COLO668 (cell line): ENCODE measurements around the gene KIAA0040.

ENCODE experiments used
- DNase-seq: peaks from one replicate; lab custom pipeline; 2025; ENCODE audit not compliant: unreplicated experiment; lab: John Stamatoyannopoulos, UW

KIAA0040 gene

GRCh38 chr1:175203570-175204068, 11.0 kb upstream of the KIAA0040 start:
- DNase-seq = no peak

DNA sequence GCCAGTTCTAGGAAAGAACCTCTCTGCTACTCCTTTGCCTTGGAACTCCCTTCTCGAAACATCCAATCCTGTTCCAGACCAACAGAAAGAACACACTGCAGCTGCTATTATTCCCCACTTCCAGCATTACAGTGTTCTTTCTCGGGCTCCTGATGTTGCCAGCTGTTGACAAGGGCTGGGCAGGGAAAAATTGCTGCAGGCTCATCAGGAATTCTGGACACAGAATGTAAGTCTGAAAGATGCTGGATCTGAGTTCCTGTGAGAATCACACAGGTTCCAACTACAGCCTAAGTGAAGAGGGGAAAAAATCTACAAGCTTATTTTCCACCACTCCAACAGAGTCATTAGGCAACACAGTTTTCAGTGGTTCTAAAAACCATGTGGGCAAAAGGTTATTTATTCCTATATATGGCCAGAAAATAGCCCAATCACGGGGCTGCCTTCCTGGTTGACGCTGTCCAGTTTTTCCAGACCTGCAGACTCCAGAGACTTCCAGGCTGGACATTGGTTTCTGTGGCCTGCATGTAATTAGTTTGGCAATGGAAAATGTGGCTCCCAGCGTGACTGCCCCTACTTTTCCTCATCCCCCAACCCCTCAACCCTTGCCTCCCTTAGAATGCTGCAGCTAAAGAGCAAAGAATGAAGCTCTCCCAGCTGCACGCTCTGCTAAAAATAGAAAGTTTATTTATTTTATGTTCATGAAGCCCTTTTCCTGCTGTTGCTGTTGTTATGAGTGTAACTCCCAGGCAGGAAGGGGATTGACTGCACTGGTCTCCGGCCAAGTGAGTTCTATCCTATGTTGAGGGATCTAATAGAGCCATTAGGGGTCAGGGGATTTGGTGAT, 8.3 kb upstream of the KIAA0040 start:
- DNase-seq = no peak

- no peak for DNase-seq
Measured at GRCh38 chr1:175198332-175198731, 5.8 kb upstream of the KIAA0040 start.

DNA sequence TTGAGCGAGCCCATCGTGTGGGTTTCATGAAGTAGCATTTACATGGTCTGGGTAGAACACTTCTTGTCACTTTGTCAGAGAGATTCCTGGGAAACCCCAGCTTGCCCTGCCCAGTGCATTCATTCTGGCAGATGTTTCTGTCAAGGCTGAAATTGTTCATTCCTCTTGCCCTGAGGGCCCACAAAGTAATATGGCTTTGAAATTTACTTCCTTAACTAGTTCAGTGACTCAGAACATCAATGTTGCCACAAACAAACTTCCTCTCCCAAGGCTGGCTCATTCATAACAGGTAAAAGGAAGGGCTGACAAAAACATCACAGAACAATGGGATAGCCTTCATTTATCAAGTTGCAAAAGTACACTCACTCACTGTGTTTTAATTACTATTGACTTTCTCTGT, 5.0 kb upstream of the KIAA0040 start:
- no peak for DNase-seq

- DNase-seq = no peak
Measured at GRCh38 chr1:175195798-175196197, 3.2 kb upstream of the KIAA0040 start.

- DNase-seq = no peak
Measured at GRCh38 chr1:175195281-175195680, 2.7 kb upstream of the KIAA0040 start.

- no peak for DNase-seq
Measured at GRCh38 chr1:175193527-175193910, 943 bp upstream of the KIAA0040 start.

DNA sequence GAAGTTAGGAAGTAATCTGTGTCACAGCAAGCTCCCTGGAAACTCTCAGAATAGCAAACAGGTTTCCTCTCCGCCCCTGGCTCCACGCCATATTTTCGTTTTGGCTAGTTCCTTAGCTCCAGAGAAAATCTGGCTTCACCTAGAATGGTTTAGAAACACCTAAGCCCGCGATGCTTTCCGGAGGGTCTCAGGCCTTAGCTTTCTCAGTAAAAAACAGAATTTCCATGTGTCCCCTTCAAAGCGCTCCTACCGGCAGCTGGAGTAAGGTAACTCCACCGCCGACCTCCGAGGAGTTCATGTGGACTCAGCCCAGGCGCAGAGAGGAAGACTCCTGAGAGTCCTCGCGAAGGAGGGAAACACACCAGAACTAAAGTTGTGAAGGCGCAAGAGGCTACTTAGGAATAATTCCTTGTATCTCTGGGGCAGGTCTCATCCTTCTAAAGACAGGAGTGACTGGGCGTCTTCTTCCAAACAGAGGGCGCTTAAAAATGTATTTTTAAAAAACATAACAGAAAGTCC, 406 bp downstream of the KIAA0040 start:
- DNase-seq = peak; percentile 68

DNA sequence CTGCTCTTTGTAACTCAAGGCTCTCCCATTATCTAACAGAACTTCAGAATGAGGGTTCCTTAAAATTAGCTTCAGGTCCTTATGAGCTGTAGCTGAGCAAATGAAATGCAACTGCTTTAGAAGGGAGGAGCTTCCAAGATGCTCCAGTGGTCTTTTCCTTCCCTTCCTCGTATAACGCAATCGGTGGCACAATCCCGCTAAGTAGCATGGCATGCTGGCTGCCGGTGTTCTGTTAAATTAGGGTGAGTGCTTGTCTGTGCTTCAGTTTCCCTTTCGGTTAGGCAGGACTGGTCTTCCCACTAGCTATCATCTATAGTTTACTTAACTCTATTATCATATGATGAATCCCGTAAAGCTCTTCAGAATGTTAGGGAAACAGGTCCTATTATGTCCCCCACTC, 917 bp downstream of the KIAA0040 start:
- peak; percentile 36 for DNase-seq

- no peak for DNase-seq
Measured at GRCh38 chr1:175188936-175189335, 3.6 kb downstream of the KIAA0040 start.

GRCh38 chr1:175186433-175187160, 6.0 kb downstream of the KIAA0040 start:
- DNase-seq = no peak

DNA sequence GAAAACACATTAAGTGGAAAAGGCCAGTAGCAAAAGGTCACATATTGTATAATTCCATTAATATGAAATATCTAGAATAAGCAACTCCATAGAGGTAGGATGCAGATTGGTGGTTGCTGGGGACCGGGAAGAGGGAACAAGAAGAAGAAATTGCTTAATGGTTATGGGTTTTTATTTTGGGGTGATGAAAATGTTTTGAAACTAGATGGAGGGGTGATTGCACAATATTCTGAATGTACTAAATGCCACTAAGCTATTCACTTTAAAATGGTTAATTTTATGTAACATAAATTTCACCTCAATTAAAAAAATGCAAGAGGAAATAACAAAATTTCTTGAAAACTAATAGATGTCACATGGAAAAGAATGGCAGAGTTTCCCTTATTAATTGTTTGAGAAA, 6.7 kb downstream of the KIAA0040 start:
- no peak for DNase-seq

DNA sequence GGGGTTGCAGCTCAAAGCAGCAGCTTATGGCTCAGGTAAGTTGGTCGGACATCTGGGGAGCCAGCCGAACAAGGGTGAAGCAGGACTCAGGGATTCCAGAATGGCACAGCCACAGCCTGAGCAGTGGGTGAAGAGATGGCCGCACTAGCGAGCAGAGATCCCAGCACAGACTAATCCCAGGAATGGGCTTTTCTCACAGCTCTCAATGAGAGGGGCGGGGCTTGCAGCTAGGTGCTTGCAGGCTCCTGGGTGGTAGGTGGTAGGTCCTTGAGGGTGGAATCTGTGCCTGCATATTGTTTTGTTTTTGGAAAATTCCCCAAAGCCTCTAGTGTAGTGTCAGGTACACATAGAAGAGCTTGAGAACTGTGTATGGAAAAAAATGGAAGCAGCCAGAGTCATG, 9.0 kb downstream of the KIAA0040 start:
- no peak for DNase-seq

DNA sequence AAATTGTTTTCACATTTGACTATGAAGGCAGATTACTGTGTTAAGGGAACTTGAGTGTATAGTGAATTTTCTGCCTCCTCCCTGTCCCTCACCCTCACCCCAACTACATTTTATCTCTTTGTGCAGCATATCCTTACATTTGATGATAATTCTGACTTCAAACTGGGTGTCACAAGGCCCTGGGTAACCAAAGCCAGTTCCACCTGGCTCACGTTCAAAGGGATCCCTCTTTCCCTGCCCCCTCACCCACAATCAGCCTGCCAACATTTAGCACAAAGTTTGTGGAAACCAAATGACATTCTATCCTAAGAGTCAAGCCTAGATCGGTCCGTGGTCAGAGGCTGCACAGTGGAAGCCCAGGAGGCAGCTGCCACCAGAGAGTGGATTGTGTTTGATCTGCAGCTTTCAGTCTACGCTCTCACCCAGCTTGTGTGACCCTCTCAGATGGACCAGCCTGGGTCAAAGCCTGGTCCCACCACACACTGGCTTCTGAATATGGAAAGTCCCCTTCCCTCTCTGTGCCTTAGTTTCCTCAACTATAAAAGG, 10.3 kb downstream of the KIAA0040 start:
- DNase-seq = no peak

DNA sequence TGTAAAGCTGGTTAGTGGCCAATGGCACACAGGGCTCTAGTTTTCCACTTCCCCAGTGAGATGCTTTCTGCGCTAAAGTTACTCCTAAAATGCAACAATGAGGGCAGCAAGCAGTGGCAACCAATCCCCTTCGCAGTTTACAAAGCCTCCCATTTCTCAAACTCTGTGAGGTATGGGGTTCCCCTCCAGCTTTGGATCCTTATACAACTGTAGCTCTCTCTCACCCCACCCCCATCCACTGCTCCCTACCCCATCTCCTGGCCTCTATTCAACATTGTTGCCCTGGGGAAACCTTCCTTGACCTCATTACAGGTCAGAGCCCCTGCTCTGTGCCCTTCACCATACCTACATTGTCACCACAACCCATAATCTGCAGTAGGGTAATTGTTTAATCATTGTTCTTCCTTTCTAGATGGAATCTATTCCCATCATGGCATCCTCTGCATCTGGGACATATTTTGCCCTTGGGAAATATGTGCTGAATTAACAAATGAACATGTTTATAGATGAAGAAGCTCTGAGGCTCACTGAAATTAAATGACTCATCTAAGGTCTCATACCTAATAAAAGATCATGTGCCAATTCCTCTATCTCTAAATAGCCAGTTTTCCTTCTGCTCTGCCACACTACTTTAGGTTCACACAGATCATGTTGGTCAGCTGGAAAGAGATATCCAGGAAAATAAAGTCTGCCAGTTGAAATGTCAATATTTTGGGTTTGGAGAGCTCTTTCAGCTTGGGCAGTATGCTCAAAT, 12.6 kb downstream of the KIAA0040 start:
- no peak for DNase-seq

- DNase-seq = no peak
Measured at GRCh38 chr1:175178456-175178855, 14.1 kb downstream of the KIAA0040 start.

DNA sequence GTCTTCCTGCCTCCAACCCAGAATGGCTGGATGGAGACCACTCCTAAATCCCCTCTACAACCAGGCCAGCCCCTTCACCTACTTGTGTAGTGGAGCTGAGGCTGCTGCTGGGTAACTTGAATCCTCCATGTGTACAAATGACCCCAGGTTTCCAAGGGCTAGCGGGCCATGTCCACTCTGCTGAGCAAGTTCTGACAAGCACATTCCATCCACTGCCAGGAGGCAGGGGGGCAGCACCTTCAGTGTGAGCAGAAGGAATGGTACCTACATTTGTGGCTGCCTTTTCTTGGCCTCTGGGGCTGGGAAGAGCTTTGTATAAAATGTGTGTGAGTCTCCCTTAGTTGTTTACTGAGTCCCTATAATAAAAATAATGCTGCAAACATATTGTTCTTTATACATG, 14.5 kb downstream of the KIAA0040 start:
- no peak for DNase-seq

DNA sequence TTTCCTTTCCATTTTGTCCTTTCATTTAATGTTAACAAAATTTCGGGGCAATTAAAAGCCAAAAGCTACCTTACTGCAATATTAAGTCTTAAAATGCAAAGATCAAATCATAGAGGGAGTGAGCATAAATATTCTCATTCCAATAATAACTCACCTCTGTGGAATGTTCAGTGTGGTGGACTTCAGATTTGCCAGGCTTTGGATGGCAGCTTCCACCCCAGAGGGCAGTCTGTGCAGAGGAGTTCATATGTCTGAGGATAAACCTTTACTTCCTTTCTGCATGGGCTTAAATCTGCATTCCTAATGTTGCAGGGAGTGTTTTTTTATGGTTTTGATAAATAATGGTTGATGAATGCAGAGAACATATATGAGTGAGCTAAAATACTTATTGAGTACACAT, 16.3 kb downstream of the KIAA0040 start:
- no peak for DNase-seq

DNA sequence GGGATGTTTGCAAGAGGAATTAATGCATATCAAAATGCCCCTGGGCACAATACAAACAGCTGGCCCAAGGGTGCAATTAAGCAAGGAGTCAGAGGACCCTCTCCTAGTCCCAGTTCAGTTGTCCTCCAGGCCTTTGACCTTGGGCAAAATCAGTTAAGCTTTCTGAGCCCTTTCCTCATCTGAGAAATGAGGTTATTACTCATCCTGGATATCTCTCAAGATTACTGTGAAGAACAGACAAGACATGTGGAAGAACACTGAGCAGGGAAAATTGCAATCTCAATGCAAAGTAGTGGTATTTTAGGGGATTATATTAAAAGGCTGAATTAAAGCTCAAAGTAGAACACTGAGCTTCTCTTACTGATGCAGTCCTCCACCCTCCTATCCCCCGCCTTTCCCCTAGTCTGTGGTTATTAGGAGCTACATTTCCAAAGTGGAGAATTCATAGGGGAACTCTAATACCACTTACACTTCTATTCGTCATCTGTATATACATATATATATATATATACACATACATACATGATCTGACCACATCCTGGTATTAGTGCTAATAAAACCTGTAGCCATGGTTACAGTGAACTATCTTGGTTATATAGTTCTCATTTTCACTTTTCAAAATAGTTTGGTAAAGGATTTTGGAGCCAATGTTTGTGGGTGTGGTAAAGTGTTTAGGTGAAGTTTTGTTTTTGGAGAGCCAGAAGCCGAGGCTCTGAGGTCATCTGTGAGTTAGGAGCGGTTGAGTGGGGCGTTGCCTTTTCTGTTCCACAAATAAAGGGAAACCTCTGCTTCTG, 18.1 kb downstream of the KIAA0040 start:
- DNase-seq = no peak

- no peak for DNase-seq
Measured at GRCh38 chr1:175173531-175173930, 19.0 kb downstream of the KIAA0040 start.
